SK-N-MC (cell line): ENCODE results near the gene PDE7B.

Experiments
- EZH2 ChIP-seq: fragments of 200-600 bp; sonication (generic); IDR thresholded peaks from one replicate; pipeline ENCODE4 v1.6.1; 2017; ENCODE audit warnings: antibody characterized with exemption
- POLR2AphosphoS5 ChIP-seq: IDR thresholded peaks from 2 replicates; pipeline ENCODE4 v1.6.1; 2012; ENCODE audit warnings: mild to moderate bottlenecking, low read depth, low read length, borderline replicate concordance

DNA sequence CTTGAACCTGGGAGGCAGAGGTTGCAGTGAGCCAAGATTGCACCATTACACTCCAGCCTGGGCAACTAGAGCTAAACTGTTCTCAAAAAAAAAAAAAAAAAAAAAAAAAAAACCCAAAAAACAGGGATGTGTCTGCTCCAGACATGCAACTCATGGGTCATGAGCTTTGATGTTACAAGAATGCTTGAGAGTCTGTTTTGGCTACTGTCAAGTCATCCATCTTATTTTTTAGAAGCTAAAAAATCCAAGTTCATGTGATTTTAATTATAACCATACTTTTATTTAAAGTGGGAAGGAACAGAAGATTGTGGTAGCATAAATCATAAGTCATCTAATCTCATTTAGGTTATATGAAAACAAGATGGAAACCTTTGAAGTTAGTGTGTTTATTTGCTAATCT, 120.6 kb downstream of the PDE7B start:
- TF ChIP-seq POLR2AphosphoS5: no peak
- TF ChIP-seq EZH2: no peak
